ENCODE measurements around the gene CSMD2. TPM values are rescaled to one million over a fixed set of nuclear protein-coding genes. Genes with fewer than 3 reads are reported as not detected.
"Not testable (repeated sequence)": the region's sequence is repeated elsewhere in the genome, so short reads cannot be mapped to it uniquely, and the experiment has no call there.

The CSMD2 gene
- total RNA-seq, 4 donors from 2014 or later = 8.6 TPM; not detected in 3

DNA sequence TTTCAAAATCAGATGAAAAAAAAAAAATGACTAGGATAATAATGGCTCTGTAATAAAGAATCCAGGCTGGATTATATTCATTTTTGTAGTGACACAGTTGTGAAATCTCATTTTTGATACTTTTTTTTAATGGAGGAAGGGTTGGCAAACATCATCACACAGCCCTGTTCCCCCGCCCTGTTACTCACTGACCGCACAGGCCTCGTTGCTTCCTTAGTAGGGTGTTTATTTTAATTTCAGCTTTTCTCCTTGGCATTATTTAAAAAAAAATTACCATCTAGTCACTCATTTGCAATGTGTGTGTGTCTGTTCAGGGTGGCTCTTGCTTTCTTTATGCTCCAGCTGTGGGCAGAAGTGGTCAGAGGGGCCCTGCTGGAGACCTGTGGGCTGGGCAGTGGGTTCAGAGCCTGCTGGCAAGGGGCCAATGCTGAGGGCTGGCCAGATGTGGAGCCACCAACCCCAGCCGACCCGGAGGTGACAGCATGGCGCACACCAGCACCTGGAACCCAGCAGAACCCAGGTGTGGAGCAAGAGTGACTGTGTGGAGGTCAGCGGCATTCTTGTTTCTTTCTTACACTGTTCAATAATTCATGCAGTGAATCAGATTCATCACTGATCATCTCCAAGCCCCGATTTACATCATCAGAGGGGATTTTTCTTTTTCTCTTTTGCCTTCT lies 648.0 kb downstream of the CSMD2 start:
- no peaks in the 10 kb centered on the region for H3K4me1 ChIP-seq
- no peaks in the 10 kb centered on the region for H3K27me3 ChIP-seq
- TF ChIP-seq, protein P1, sequence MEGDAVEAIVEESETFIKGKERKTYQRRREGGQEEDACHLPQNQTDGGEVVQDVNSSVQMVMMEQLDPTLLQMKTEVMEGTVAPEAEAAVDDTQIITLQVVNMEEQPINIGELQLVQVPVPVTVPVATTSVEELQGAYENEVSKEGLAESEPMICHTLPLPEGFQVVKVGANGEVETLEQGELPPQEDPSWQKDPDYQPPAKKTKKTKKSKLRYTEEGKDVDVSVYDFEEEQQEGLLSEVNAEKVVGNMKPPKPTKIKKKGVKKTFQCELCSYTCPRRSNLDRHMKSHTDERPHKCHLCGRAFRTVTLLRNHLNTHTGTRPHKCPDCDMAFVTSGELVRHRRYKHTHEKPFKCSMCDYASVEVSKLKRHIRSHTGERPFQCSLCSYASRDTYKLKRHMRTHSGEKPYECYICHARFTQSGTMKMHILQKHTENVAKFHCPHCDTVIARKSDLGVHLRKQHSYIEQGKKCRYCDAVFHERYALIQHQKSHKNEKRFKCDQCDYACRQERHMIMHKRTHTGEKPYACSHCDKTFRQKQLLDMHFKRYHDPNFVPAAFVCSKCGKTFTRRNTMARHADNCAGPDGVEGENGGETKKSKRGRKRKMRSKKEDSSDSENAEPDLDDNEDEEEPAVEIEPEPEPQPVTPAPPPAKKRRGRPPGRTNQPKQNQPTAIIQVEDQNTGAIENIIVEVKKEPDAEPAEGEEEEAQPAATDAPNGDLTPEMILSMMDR (IDR thresholded peaks at IDR 0.05) = no peak
- TF ChIP-seq POLR2A (IDR thresholded peaks at IDR 0.05) = no peak
- no peak for DNase-seq
- no peak overlapping the region for H3K4me3 ChIP-seq
- H3K27ac ChIP-seq = no peak overlapping the region
- intact Hi-C loops (cut with DNase I; ENCODE audit: low total_unique reads) = no loop called here
- H3K36me3 ChIP-seq = no peaks in the 10 kb centered on the region
- no peaks in the 10 kb centered on the region for H3K9me3 ChIP-seq

DNA sequence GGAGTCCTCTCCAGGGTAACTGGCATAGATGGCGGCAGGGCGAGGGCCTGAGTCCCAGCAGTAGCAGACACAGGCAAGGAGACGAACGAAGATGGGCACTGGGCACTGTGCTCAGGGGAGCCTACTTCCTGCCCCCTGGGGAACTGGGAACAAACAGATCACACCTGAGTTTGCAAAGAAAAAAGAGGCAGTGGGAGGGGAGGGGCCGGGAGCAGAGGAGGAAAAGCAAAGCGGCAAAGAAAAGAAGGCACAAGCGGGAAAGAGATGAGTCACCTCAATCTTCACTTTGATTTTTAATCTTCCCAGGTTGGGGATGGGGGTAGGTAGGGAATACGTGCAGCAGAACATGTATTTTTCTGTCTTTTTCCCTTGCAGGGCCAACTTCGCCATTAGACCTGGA lies 648.6 kb downstream of the CSMD2 start:
- intact Hi-C loops (cut with DNase I; ENCODE audit: low total_unique reads) = no loop called here
- no peaks in the 10 kb centered on the region for H3K4me1 ChIP-seq
- H3K36me3 ChIP-seq = no peaks in the 10 kb centered on the region
- TF ChIP-seq POLR2A (IDR thresholded peaks at IDR 0.05) = no peak
- TF ChIP-seq, protein P1 (IDR thresholded peaks at IDR 0.05) = no peak
- H3K4me3 ChIP-seq = no peak overlapping the region
- no peaks in the 10 kb centered on the region for H3K27me3 ChIP-seq
- no peak overlapping the region for H3K27ac ChIP-seq
- no peaks in the 10 kb centered on the region for H3K9me3 ChIP-seq
- no peak for DNase-seq

DNA sequence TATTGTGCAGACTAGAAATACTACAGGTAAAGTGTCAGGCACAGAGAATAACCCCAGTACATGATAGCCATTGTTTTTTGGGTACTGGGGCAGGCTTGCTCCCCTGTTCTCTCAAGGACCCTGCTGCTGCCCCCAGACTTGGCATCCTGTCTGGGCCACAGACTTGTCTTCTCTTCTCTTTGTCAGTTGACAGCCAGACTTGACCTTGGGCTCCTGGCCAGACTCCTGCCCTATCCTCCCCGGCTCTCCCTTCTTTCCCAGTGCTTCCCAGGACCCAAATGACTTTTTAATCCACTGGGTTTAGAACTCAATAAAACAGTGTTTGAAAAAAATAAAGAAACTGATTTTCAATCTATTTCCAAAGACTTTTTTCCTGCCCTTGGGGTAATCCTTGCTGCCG lies 649.4 kb downstream of the CSMD2 start:
- intact Hi-C loops (cut with DNase I; ENCODE audit: low total_unique reads) = no loop called here
- no peak for DNase-seq
- Histone ChIP-seq H3K27ac (no peak overlapping the region), H3K4me3 (no peak overlapping the region), H3K27me3 (no peaks in the 10 kb centered on the region), H3K4me1 (no peaks in the 10 kb centered on the region), H3K36me3 (no peaks in the 10 kb centered on the region), H3K9me3 (no peaks in the 10 kb centered on the region)
- no peak for TF ChIP-seq POLR2A (IDR thresholded peaks at IDR 0.05)
- TF ChIP-seq, protein P1 (IDR thresholded peaks at IDR 0.05) = no peak

DNA sequence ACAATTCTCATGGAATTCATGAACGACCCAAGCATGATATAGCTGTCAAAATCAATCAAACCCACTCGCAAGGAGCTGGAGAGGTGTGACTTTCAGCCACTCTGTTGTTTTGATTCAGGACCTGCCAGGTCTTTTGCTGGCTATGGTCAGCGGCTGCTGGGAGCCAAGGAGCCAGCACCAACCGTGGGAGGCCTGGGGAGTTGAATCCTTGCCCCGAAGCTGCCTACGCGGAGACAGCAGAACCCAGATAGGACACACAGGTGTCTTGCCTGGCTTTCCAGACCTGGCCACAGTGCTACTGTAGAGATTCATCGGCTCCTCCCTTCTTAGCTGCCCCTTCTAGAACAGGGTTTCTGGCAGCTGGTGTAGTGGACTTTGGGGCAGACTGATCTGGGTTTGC lies 649.9 kb downstream of the CSMD2 start:
- TF ChIP-seq POLR2A (IDR thresholded peaks at IDR 0.05) = no peak
- TF ChIP-seq, protein P1 (IDR thresholded peaks at IDR 0.05) = no peak
- Histone ChIP-seq H3K4me3 (no peak overlapping the region), H3K9me3 (no peaks in the 10 kb centered on the region), H3K36me3 (no peaks in the 10 kb centered on the region), H3K27ac (no peak overlapping the region), H3K27me3 (no peaks in the 10 kb centered on the region), H3K4me1 (no peaks in the 10 kb centered on the region)
- no peak for DNase-seq
- intact Hi-C loops (cut with DNase I; ENCODE audit: low total_unique reads) = no loop called here

DNA sequence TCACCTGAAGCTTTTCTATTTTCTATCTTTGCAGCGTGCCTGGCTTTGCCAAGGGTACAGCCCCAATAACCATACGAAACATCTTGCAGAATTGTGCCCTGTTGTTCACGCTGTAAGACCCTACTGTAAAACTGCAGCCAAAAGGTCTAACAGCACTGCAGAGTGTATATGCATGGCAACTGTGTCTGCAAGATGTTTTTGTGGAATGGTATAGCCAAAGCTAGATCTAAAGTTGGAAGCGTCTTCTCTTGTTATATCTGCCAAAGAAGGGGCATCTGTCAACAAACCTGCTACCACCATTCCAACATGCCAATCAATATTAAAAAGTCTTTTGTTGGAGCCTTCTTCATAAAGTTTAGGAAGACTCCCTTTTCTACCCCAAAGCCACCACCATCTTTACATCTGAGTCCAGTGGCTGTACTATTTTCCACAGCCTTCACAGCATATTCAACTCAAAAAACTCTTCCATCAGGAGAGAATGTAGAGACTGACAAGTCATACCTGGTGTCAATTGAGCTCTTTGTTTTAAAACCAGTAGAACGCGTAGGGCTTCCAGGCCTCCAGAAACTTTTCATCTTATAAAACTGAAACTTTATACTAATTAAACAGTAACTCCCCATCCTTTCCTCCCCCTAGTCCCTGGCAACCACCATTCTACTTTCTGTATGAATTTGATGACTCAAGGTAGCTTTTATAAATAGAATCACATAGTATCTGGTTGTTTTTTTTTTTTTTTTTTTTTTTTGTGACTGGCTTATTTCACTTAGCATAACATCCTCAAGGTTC lies 652.6 kb downstream of the CSMD2 start:
- Histone ChIP-seq H3K27me3 (no peaks in the 10 kb centered on the region), H3K4me3 (no peak overlapping the region), H3K4me1 (no peaks in the 10 kb centered on the region), H3K36me3 (no peaks in the 10 kb centered on the region), H3K9me3 (no peaks in the 10 kb centered on the region), H3K27ac (no peak overlapping the region)
- intact Hi-C loops (cut with DNase I; ENCODE audit: low total_unique reads) = no loop called here
- DNase-seq = no peak
- TF ChIP-seq, protein P1 (IDR thresholded peaks at IDR 0.05) = no peak
- TF ChIP-seq POLR2A (IDR thresholded peaks at IDR 0.05) = no peak

DNA sequence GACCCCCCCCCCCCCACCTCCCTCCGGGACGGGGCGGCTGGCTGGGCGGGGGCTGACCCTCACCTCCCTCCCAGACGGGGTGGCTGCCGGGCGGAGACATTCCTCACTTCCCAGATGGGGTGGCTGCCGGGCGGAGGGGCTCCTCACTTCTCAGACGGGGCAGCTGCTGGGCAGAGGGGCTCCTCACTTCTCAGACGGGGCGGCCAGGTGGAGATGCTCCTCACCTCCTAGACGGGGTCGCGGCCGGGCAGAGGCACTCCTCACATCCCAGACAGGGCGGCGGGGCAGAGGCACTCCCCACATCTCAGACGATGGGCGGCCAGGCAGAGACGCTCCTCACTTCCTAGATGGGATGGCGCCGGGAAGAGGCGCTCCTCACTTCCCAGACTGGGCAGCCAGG lies 655.8 kb downstream of the CSMD2 start:
- DNase-seq; H3K36me3 ChIP-seq; H3K4me3 ChIP-seq; H3K27me3 ChIP-seq; intact Hi-C loops (cut with DNase I; ENCODE audit: low total_unique reads); H3K9me3 ChIP-seq; H3K27ac ChIP-seq; H3K4me1 ChIP-seq: not testable (repeated sequence)
